SW 1271 (cell line): ENCODE measurements around the gene RPS26.
A peak's percentile ranks its signal among the peaks of the same experiment; 100 is the strongest.
"Not testable (repeated sequence)": the region's sequence is repeated elsewhere in the genome, so short reads cannot be mapped to it uniquely, and the experiment has no call there.

Experiments used
- DNase-seq, 2 experiments: peaks; one replicate each; lab custom pipeline; 2025; lab: John Stamatoyannopoulos, UW

Gene RPS26

GRCh38 chr12:56041552-56042429 lies at the start of gene RPS26:
RPS26 (plus strand) TSS chr12:56041918; CDS start chr12:56042167, 249 bp downstream.
- DNase-seq: peak; percentile 98 to 99

- DNase-seq: no peak
These were observed 48.4 kb upstream of the RPS26 start for GRCh38 chr12:55993230-55993853.

- no peak for DNase-seq
These were observed 46.4 kb upstream of the RPS26 start for GRCh38 chr12:55995366-55995765.

- peak; percentile 13 to 73 for DNase-seq
These were observed 45.5 kb upstream of the RPS26 start for GRCh38 chr12:55996201-55996714.

GRCh38 chr12:55996715-55997534 lies 44.8 kb upstream of the RPS26 start, which contains the start of gene SUOX:
SUOX (plus strand) TSS chr12:55997276; CDS start chr12:56002222, 4,946 bp downstream.
- DNase-seq: peak; percentile 95 to 97

GRCh38 chr12:55997535-55997859 lies 44.2 kb upstream of the RPS26 start:
- no peak for DNase-seq

GRCh38 chr12:55999522-55999921 lies 42.2 kb upstream of the RPS26 start:
- not testable (repeated sequence) for DNase-seq

- not testable (repeated sequence) for DNase-seq
These were observed 41.6 kb upstream of the RPS26 start for GRCh38 chr12:55999999-56000540.

- no peak for DNase-seq
These were observed 40.1 kb upstream of the RPS26 start for GRCh38 chr12:56001487-56002100.

GRCh38 chr12:56003376-56003775 lies 38.3 kb upstream of the RPS26 start:
- not testable (repeated sequence) for DNase-seq

- DNase-seq: no peak
These were observed 37.5 kb upstream of the RPS26 start for GRCh38 chr12:56004211-56004610.

- peak in 1 of 2 experiments; percentile 53 for DNase-seq
These were observed 33.9 kb upstream of the RPS26 start for GRCh38 chr12:56007564-56008559.

GRCh38 chr12:56010111-56010570 lies 31.6 kb upstream of the RPS26 start:
- DNase-seq: no peak

GRCh38 chr12:56011509-56012090 lies 30.1 kb upstream of the RPS26 start:
- DNase-seq: no peak

GRCh38 chr12:56013482-56013881 lies 28.2 kb upstream of the RPS26 start:
- DNase-seq: no peak

- no peak for DNase-seq
These were observed 27.5 kb upstream of the RPS26 start for GRCh38 chr12:56014205-56014604.

GRCh38 chr12:56017181-56017580 lies 24.5 kb upstream of the RPS26 start:
- DNase-seq: no peak

GRCh38 chr12:56018356-56018755 lies 23.4 kb upstream of the RPS26 start:
- no peak for DNase-seq

GRCh38 chr12:56020423-56021184 lies 21.1 kb upstream of the RPS26 start, which contains the start of gene IKZF4:
IKZF4 (plus strand) TSS chr12:56021043; CDS start chr12:56021494, 451 bp downstream.
- DNase-seq: no peak
